Progenitor cell of endocrine pancreas (in vitro differentiated cells): ENCODE results near the gene GPR45. TPM values are rescaled to one million over a fixed set of nuclear protein-coding genes. Genes with fewer than 3 reads are reported as not detected.

Source experiments
- DNase-seq: peaks from one replicate; pipeline ENCODE4 v3.0.0; 2021; ENCODE audit warnings: low spot score; ENCODE audit not compliant: unreplicated experiment
- H3K27ac Mint-ChIP-seq: 2 replicates; pipeline ENCODE4 v1.8.0; 2021; ENCODE audit warnings: mild to moderate bottlenecking, moderate library complexity, mixed read lengths
- H3K27me3 Mint-ChIP-seq: 2 replicates; pipeline ENCODE4 v1.8.0; 2021; ENCODE audit warnings: mixed read lengths
- H3K36me3 Mint-ChIP-seq: 2 replicates; pipeline ENCODE4 v1.8.0; 2022; ENCODE audit warnings: mixed read lengths; ENCODE audit not compliant: insufficient read depth
- H3K4me1 Mint-ChIP-seq: 2 replicates; pipeline ENCODE4 v1.8.0; 2021; ENCODE audit warnings: low read depth, mixed read lengths
- H3K4me3 Mint-ChIP-seq: 2 replicates; pipeline ENCODE4 v1.8.0; 2021; ENCODE audit warnings: low read depth, mild to moderate bottlenecking, moderate library complexity, mixed read lengths
- H3K9me3 Mint-ChIP-seq: 2 replicates; pipeline ENCODE4 v1.8.0; 2021; ENCODE audit warnings: low read depth, mixed read lengths
- CTCF ChIP-seq: fragments of 200-600 bp; sonication (generic); IDR thresholded peaks from one replicate; pipeline ENCODE4 v1.5.0; 2021; ENCODE audit warnings: antibody characterized with exemption, mild to moderate bottlenecking; ENCODE audit not compliant: unreplicated experiment
- total RNA-seq: library from RNA; stranded (reverse); gene quantifications from 2 replicates; pipeline ENCODE4 v1.2.1, GENCODE V29; 2021

Gene GPR45
- total RNA-seq, 1 donor from 2014 or later = not detected

- no peaks in the 10 kb centered on the region for H3K27me3 Mint-ChIP-seq
- H3K27ac Mint-ChIP-seq = no peak overlapping the region
- no peak for TF ChIP-seq CTCF
- H3K36me3 Mint-ChIP-seq = no peaks in the 10 kb centered on the region
- H3K4me3 Mint-ChIP-seq = no peak overlapping the region
- H3K4me1 Mint-ChIP-seq = no peaks in the 10 kb centered on the region
- H3K9me3 Mint-ChIP-seq = no peaks in the 10 kb centered on the region
- DNase-seq = no peak
Observed at GRCh38 chr2:105224444-105224843, 17.1 kb upstream of the GPR45 start.

GRCh38 chr2:105231232-105231619, 10.3 kb upstream of the GPR45 start:
- Mint-ChIP-seq H3K9me3 (no peaks in the 10 kb centered on the region), H3K27ac (no peak overlapping the region), H3K4me3 (no peak overlapping the region), H3K27me3 (peaks cover 6% of the 10 kb centered on the region), H3K4me1 (no peaks in the 10 kb centered on the region), H3K36me3 (no peaks in the 10 kb centered on the region)
- DNase-seq = no peak
- no peak for TF ChIP-seq CTCF

GRCh38 chr2:105235388-105236059, 6.0 kb upstream of the GPR45 start:
- peak; percentile 95 for TF ChIP-seq CTCF
- H3K4me3 Mint-ChIP-seq = no peak overlapping the region
- no peaks in the 10 kb centered on the region for H3K4me1 Mint-ChIP-seq
- H3K27me3 Mint-ChIP-seq = peaks cover 22% of the 10 kb centered on the region
- H3K9me3 Mint-ChIP-seq = no peaks in the 10 kb centered on the region
- peak; percentile 59 for DNase-seq
- H3K27ac Mint-ChIP-seq = no peak overlapping the region
- H3K36me3 Mint-ChIP-seq = no peaks in the 10 kb centered on the region

- DNase-seq = no peak
- Mint-ChIP-seq H3K36me3 (no peaks in the 10 kb centered on the region), H3K9me3 (no peaks in the 10 kb centered on the region), H3K4me1 (no peaks in the 10 kb centered on the region), H3K27ac (no peak overlapping the region), H3K27me3 (peaks cover 22% of the 10 kb centered on the region), H3K4me3 (no peak overlapping the region)
- no peak for TF ChIP-seq CTCF
Observed at GRCh38 chr2:105236060-105236424, 5.5 kb upstream of the GPR45 start.

GRCh38 chr2:105237045-105237765, 4.3 kb upstream of the GPR45 start:
- H3K4me1 Mint-ChIP-seq = no peaks in the 10 kb centered on the region
- no peak overlapping the region for H3K27ac Mint-ChIP-seq

More at GRCh38 chr2:105237045-105237765, 4.3 kb upstream of the GPR45 start:
- DNase-seq = no peak
- no peaks in the 10 kb centered on the region for H3K36me3 Mint-ChIP-seq
- H3K27me3 Mint-ChIP-seq = peaks cover 22% of the 10 kb centered on the region
- no peaks in the 10 kb centered on the region for H3K9me3 Mint-ChIP-seq
- no peak for TF ChIP-seq CTCF
- no peak overlapping the region for H3K4me3 Mint-ChIP-seq
